Mucosa of descending colon (tissue), 3 donors: ENCODE data around the gene SUCLA2. TPM values are rescaled to one million over a fixed set of nuclear protein-coding genes. Genes with fewer than 3 reads are reported as not detected.

Experiments
- ATAC-seq: fragments of 200-7000 bp; cut with Tn5 transposase; one replicate; pipeline ENCODE4 v1.9.1; 2020; ENCODE audit warnings: mild to moderate bottlenecking, moderate library complexity
- DNase-seq, 3 donors: peaks; one replicate each; pipeline ENCODE4 v3.0.0-alpha.2; 2020
- H3K36me3 ChIP-seq: fragments of 200-600 bp; one replicate; pipeline ENCODE4 v1.8.0; 2021; ENCODE audit warnings: low read depth, mild to moderate bottlenecking
- H3K4me1 ChIP-seq: fragments of 200-600 bp; one replicate; pipeline ENCODE4 v1.8.0; 2021; ENCODE audit warnings: low read depth, mild to moderate bottlenecking
- H3K4me3 ChIP-seq: fragments of 200-600 bp; one replicate; pipeline ENCODE4 v1.8.0; 2021; ENCODE audit warnings: mild to moderate bottlenecking
- H3K9me3 ChIP-seq: fragments of 200-600 bp; one replicate; pipeline ENCODE4 v1.8.0; 2021; ENCODE audit warnings: mild to moderate bottlenecking
- CTCF ChIP-seq: fragments of 200-600 bp; IDR thresholded peaks from one replicate; pipeline ENCODE4 v1.8.0; 2022; ENCODE audit warnings: antibody characterized with exemption, mild to moderate bottlenecking
- intact Hi-C, 2 donors: fragments of 100-400 bp; cut with DNase I in 1 of 2; cut with micrococcal nuclease in 1 of 2; formaldehyde crosslinking; loops; one replicate each; pipeline versions ENCODE4 v1.11.0 to v1.11.1; 2022; cut with DNase I, micrococcal nuclease
- total RNA-seq, 3 donors: library from RNA; stranded (reverse); fragmentation: NEBNext Ultra II Directional in 2 of 3; extraction: Animal tissue kit (Norgen Biotek cat#: 25700) in 2 of 3; gene quantifications; one replicate each; pipeline versions ENCODE4 v1.2.1 to v1.2.4, GENCODE V29; 2021 to 2023
- donor health status: DM: no; HTN: no; CAD: no; lungs with moderate emphysema.
- donor health status: DM: no; HTN: no; CAD: no.
- donor health status: DM: no; HTN: yes; CAD: no.

Gene SUCLA2
- total RNA-seq, 3 donors from 2014 or later: 42.3 to 66.8 (median 62.1) TPM

- intact Hi-C loops: no loop called here
- no peaks in the 10 kb centered on the region for H3K36me3 ChIP-seq
- no peak for ATAC-seq
- no peak overlapping the region for H3K4me3 ChIP-seq
- no peaks in the 10 kb centered on the region for H3K4me1 ChIP-seq
- no peaks in the 10 kb centered on the region for H3K9me3 ChIP-seq
- DNase-seq: no peak
- no peak for TF ChIP-seq CTCF
Measured at GRCh38 chr13:47903836-47904235, 97.2 kb downstream of the SUCLA2 start.

GRCh38 chr13:47901441-47901840 is 99.6 kb downstream of the SUCLA2 start:
- H3K4me1 ChIP-seq: no peaks in the 10 kb centered on the region
- no peak for TF ChIP-seq CTCF
- ATAC-seq (no peak), DNase-seq (no peak)
- no peaks in the 10 kb centered on the region for H3K36me3 ChIP-seq
- H3K4me3 ChIP-seq: no peak overlapping the region
- H3K9me3 ChIP-seq: no peaks in the 10 kb centered on the region
- intact Hi-C loops: no loop called here

- intact Hi-C loops: no loop called here
- Histone ChIP-seq H3K36me3 (no peaks in the 10 kb centered on the region), H3K4me3 (no peak overlapping the region), H3K4me1 (no peaks in the 10 kb centered on the region), H3K9me3 (no peaks in the 10 kb centered on the region)
- DNase-seq: no peak
- no peak for ATAC-seq
- TF ChIP-seq CTCF: no peak
Measured at GRCh38 chr13:47898080-47898479, 103.0 kb downstream of the SUCLA2 start.

DNA sequence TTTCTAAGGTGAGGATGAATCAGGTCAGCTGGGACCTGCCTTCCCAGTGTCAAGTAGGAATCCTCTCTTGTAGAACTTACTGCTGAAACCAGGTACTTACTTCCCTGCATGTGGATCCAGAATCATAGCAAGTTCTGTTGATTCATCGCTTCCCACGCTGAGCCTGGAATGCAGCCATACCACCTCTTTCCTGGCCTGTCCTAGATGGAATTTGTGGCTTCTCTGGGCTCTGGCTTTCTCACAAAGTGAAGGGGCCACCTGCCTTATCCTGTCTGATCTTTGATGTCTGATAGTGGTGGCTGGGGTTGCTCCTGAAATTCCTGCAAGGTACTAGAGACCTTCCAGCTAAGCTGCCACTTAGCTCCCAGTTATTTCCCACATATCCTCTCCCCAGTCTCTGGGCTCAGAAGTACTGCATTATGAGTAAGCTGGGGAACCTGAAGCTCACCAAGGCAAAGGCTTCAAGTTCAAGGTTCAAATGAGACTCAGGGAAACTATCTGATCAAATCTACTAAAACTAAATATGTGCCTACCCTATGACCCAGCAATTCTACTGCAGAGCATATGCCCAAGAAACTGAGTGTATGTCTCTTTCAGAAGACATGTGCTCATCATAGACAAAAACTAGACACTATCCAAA is 103.5 kb downstream of the SUCLA2 start:
- no peak overlapping the region for H3K4me3 ChIP-seq
- intact Hi-C loops: no loop called here
- no peaks in the 10 kb centered on the region for H3K9me3 ChIP-seq
- no peak for ATAC-seq
- TF ChIP-seq CTCF: no peak
- no peaks in the 10 kb centered on the region for H3K4me1 ChIP-seq
- no peak for DNase-seq
- no peaks in the 10 kb centered on the region for H3K36me3 ChIP-seq

GRCh38 chr13:47896546-47896945 is 104.5 kb downstream of the SUCLA2 start:
- Histone ChIP-seq H3K36me3 (no peaks in the 10 kb centered on the region), H3K4me3 (no peak overlapping the region), H3K9me3 (no peaks in the 10 kb centered on the region), H3K4me1 (no peaks in the 10 kb centered on the region)
- ATAC-seq (no peak), DNase-seq (no peak)
- no peak for TF ChIP-seq CTCF
- intact Hi-C loops: no loop called here

DNA sequence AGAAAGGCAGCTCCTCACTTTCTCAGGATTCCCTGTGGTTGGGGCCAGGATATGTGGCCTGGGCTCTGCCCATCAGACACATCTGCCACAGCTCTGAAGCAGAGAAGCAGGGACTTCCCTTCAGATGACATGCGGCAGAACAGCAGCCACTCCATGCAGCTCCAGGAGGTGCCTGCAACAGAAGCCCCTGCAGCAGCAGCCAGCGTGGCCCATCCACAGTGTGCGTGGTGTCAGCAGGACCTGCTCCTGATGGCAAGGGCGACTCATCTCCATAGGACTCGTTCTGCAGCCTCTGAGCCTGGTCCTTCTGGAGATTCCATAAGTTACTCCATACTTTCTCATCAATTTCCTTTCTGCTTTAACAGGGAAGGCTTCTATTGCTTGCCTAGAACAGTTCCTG is 105.0 kb downstream of the SUCLA2 start:
- intact Hi-C loops: no loop called here
- H3K4me1 ChIP-seq: no peaks in the 10 kb centered on the region
- ATAC-seq (no peak), DNase-seq (no peak)
- no peak for TF ChIP-seq CTCF
- no peaks in the 10 kb centered on the region for H3K36me3 ChIP-seq
- H3K4me3 ChIP-seq: no peak overlapping the region
- H3K9me3 ChIP-seq: no peaks in the 10 kb centered on the region
